ENCODE measurements around the gene CRADD. TPM values are rescaled to one million over a fixed set of nuclear protein-coding genes. Genes with fewer than 3 reads are reported as not detected.
A peak's percentile ranks its signal among the peaks of the same experiment; 100 is the strongest.

CRADD gene
- total and polyA plus RNA-seq, 10 of the 15 experiments (the other 5 are each of a cell fraction or from before 2014, with no cell fraction given), result 7.6 to 15.5 (median 11.7) TPM

- BruUV-seq (replicated peaks), result no TSS peak
- Histone ChIP-seq H3K79me2 (ENCODE audit: control insufficient read depth, insufficient read depth, low read length) (no peaks in the 10 kb centered on the region), H3K27me3 (replicated peaks in 1 of 2; ENCODE audit: control insufficient read depth in 2 of 2, insufficient read depth in 2 of 2, low read length in 1 of 2) (no peaks in the 10 kb centered on the region), H3K36me3 (ENCODE audit: control insufficient read depth in 2 of 2, insufficient read depth in 2 of 2, low read length in 1 of 2) (no peaks in the 10 kb centered on the region), H3K4me2 (ENCODE audit: control insufficient read depth, insufficient read depth) (no peak overlapping the region), H3K4me3 (no peak overlapping the region), H4K20me1 (ENCODE audit: control insufficient read depth, insufficient read depth) (no peaks in the 10 kb centered on the region), H3K9ac (ENCODE audit: control insufficient read depth, insufficient read depth, low read length) (no peak overlapping the region), H3K9me3 (replicated peaks; ENCODE audit: control insufficient read depth, insufficient read depth, low read length) (peaks cover 8% of the 10 kb centered on the region), H3K27ac (ENCODE audit: control insufficient read depth, insufficient read depth) (no peak overlapping the region), H2AFZ (ENCODE audit: control insufficient read depth, low read depth, low read length) (no peak overlapping the region; the same call in 1 of the 2 replicates), H3K4me1 (ENCODE audit: control insufficient read depth, insufficient read depth, low read length) (peaks cover 4% of the 10 kb centered on the region)
- ATAC-seq (no peak), FAIRE-seq (no peak), DNase-seq (ENCODE audit: low read depth, low spot score) (no peak)
- in situ Hi-C loops (cut with MboI) (no loop called here), intact Hi-C loops (cut with micrococcal nuclease; ENCODE audit: unreplicated experiment) (loop anchor here (10.0 kb wide), 1 partner anchor 1332 kb away; the partner anchor contains the start of gene NDUFA12)
- ChIA-PET RAD21 (ENCODE audit: unreplicated experiment) (no interaction called here), CTCF (no interaction called here), SMC1A (ENCODE audit: uncharacterized antibody, unreplicated experiment) (no interaction called here), POLR2A (interaction anchor here (0.5 to 0.7 kb wide), 2 partner anchors 350 to 424 kb away, joined by 3 to 4 read pairs; no protein-coding TSS in a partner anchor)
- no peak for TF ChIP-seq PML (IDR thresholded peaks at IDR 0.05; ENCODE audit: low read length)
- no peak for TF ChIP-seq GABPA (IDR thresholded peaks at IDR 0.05; ENCODE audit: low read depth)
- TF ChIP-seq CHD2 (IDR thresholded peaks at IDR 0.05; ENCODE audit: borderline replicate concordance, low read depth, low read length), result no peak
- no peak for TF ChIP-seq SMAD5 (IDR thresholded peaks at IDR 0.05; ENCODE audit: low read depth)
- TF ChIP-seq NFIC (IDR thresholded peaks at IDR 0.05; ENCODE audit: low read depth, low read length), result 0 out of 2 replicates have a peak, but pooled peaks have one; percentile 19
- no peak for TF ChIP-seq DPF2 (IDR thresholded peaks at IDR 0.05)
- TF ChIP-seq EZH2 (IDR thresholded peaks at IDR 0.05; ENCODE audit: borderline replicate concordance, control insufficient read depth, low read depth, low read length), result no peak
- TF ChIP-seq NR2F1 (conservative IDR thresholded peaks at IDR 0.05), result peak; percentile 44; the same call in 1 of the 2 replicates
- TF ChIP-seq MTA2 (IDR thresholded peaks at IDR 0.05; ENCODE audit: low read depth), result peak; percentile 42
- TF ChIP-seq IKZF2 (IDR thresholded peaks at IDR 0.05), result peak in 1 of 2 experiments; percentile 28; a peak in 1 of 4 replicates
- 0 out of 2 replicates have a peak, but pooled peaks have one; percentile 14 for TF ChIP-seq PKNOX1 (IDR thresholded peaks at IDR 0.05)
- peak; percentile 62; the same call in 1 of the 2 replicates for TF ChIP-seq ESRRA (IDR thresholded peaks at IDR 0.05; ENCODE audit: low read length)
- no peak for TF ChIP-seq NR2C2 (IDR thresholded peaks at IDR 0.05; ENCODE audit: borderline replicate concordance, control insufficient read depth, insufficient read length, low read depth)
- TF ChIP-seq IKZF1 (conservative IDR thresholded peaks at IDR 0.05), result 0 out of 2 replicates have a peak, but pooled peaks have one; percentile 9
- no peak for TF ChIP-seq NFXL1 (IDR thresholded peaks at IDR 0.05; ENCODE audit: borderline replicate concordance)
- TF ChIP-seq ZBTB11 (CRISPR knock-in tag; IDR thresholded peaks at IDR 0.05), result no peak
- TF ChIP-seq RUNX3 (IDR thresholded peaks at IDR 0.05; ENCODE audit: low read length), result peak; percentile 69
- no peak for TF ChIP-seq EED (IDR thresholded peaks at IDR 0.05; ENCODE audit: low read depth)
- no peak for TF ChIP-seq IRF3 (IDR thresholded peaks at IDR 0.05)
- whole genome bisulfite sequencing (ENCODE audit: insufficient coverage, insufficient replicate concordance, low lambda C conversion rate, missing lambda C conversion rate), result 0% methylated on average over 1 of the region's 1 CpG
Observed at GRCh38 chr12:93673084-93673483, 4.1 kb upstream of the CRADD start.

Data from GM12878 (cell line).